HG02642 (cell line): Measurements from ENCODE around the gene ATG2A.

ENCODE experiments used
- ATAC-seq: cut with Tn5 transposase; IDR thresholded peaks from one replicate; pipeline ENCODE4 v1.9.1; 2021; ENCODE audit warnings: mild to moderate bottlenecking; ENCODE audit not compliant: unreplicated experiment, poor library complexity

The ATG2A gene

DNA sequence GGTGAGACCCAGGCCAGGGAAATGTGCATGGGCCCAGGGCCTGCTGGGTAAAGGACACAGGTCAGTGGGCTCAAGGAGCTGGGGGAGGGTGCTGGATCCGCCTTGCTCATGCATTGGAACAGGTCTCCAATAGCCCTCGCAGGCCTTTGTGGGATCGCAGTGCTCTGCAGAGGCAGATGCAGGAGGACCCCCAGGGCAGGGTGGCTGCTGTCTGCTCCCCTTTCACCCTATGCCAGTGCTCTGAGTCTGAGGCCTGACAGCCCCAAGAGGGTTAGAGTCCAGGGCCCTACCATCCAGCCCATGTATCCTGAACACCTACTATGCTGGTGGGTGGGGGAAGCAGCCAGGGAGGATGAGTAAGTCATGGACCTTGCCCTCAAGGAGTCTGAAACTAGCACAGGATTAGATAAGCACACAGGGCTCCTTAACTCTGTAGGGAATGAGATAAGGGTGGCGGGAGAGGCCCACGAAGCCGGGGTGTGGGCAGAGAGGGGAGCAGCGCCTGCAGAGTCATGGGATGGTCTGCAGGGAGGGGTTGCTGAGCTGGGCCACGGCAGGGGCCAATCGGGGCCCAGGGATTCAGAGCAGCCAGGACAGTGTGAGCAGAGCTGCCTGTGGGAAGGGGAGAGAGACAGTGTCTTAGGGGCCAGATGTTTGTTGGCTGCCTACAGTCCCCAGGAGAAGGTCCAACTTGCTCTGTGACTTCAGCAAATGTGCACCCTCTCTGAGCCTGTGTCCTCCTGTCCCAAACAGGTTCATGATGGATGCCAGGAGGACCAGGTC is 28.1 kb downstream of the ATG2A start:
- no peak for ATAC-seq

DNA sequence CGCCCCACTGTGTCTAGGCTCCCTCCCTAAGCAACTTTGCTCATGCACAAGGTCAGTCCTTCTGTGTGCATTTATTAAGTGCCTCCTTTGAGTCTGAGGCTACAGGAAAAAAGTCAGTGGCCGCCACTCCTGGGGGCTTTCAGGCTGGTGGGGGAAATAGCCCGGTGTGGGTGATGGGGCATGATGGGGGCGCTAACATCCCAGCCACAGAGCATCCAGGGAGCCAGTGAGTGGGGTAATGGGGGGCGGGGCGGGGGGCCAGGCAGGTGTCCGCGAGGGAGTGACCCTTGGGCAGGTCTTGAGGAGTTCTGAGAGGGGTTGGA is 28.6 kb downstream of the ATG2A start:
- no peak for ATAC-seq

- peak; percentile 76 for ATAC-seq
Measured at GRCh38 chr11:64887757-64888405, 29.1 kb downstream of the ATG2A start.

- no peak for ATAC-seq
Measured at GRCh38 chr11:64887234-64887756, 29.7 kb downstream of the ATG2A start.

GRCh38 chr11:64885367-64886286 is 31.4 kb downstream of the ATG2A start:
- no peak for ATAC-seq

- ATAC-seq: no peak
Measured at GRCh38 chr11:64884019-64884418, 33.0 kb downstream of the ATG2A start.

DNA sequence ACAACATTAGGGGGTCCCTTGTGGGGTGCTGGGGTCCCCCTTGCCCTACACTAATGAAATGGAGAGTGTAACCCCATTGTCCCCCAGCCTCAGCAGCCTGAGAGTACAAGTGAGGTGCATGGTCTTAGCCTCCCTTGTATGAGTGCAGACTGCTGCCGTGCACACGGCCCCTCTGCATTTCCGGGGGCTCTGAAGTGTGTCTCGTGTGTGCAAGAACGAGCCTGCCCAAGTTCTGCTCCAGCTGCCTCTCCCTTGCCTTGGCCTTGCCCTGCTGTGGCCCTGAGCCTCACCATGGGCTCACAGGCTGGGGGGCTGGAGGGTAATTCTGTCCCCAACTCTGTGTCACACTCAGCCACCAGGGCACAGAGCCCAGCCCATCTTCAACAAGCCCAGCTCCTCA is 33.4 kb downstream of the ATG2A start:
- no peak for ATAC-seq

DNA sequence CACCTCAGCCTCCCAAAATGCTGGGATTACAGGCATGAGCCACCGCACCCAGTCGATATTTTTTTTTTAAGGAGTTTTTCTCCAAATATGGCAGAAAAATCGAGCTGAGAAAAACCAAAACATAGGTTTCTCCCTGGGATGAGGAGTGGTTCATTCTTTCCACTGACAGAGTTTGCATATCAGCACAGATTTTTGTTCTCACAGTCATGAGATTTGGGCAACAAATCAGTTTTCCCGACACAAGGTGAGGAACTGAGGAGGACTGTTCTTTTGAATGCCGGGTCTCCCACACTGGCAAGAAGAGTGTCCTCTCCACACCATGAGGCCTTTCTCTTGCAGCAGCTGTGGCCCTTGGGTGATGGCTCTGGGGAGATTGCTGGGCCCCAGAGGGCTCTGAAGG is 34.8 kb downstream of the ATG2A start:
- ATAC-seq: no peak

- no peak for ATAC-seq
Measured at GRCh38 chr11:64881476-64881875, 35.5 kb downstream of the ATG2A start.

DNA sequence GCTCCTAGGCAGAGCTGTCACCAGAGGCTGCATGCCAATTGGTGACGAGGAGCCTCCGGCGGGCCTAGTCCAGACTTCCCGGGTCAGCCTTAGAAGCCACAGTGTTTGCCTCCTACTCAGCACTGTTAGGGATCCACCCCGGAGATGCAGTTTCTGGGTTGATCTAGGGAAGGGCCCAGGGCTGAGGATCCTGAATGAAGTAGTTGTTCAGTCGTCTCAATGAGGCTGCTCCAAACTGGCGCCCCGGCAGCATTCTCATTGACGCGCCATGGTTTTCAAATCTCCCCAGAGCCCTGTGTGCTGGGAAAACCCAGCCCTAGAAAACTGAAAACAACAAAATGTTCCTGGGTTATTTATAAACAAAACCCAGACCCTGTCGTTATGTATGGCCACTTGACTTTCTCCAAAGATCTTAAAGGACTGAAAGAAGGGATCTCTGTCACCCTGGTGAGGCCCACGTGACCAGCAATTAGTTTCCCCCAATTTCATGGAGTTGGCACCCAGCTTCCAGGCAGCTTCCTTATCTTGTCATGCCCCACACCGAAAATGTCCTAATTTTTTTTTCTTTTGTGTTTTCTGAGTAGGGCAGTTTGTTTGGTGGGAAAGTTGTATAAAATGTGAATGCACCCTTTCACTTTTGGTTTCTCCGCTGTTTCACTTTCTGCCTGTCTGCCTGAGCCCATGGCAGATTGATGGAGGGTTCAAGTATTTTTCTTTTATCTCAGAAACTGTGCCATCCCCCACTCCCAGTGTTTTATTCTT is 36.6 kb downstream of the ATG2A start:
- no peak for ATAC-seq

DNA sequence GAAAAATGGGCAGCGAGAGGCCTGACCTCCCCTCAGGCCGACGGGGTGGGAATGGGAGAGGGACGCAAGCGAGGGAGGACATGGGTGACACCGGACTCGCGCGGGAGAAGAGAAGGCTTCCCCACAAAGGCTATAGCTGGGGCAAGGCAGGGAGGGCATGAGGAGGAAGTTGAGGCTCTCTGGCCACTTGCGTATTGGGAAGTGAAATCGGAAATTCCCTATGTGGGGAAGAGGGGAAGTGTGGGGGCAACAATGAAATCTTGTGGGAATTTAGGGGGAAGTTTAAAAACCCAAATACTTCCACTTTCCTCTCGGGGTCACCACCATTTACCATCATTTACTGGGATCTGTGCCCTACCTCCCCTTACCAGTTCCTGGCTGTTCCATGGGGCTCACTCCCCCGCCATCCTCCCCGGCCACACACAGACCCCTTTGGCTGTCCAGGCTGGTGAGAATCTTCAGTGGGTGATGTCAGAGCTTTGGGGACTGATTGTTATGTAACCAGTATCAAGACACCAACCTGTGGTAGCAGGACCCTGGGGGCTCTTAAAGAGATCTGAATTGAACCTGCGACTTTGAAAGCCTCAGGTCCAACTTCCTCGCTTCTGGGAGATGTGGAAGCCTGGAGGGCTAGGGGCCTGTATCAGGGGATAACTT is 37.6 kb downstream of the ATG2A start:
- ATAC-seq: no peak

DNA sequence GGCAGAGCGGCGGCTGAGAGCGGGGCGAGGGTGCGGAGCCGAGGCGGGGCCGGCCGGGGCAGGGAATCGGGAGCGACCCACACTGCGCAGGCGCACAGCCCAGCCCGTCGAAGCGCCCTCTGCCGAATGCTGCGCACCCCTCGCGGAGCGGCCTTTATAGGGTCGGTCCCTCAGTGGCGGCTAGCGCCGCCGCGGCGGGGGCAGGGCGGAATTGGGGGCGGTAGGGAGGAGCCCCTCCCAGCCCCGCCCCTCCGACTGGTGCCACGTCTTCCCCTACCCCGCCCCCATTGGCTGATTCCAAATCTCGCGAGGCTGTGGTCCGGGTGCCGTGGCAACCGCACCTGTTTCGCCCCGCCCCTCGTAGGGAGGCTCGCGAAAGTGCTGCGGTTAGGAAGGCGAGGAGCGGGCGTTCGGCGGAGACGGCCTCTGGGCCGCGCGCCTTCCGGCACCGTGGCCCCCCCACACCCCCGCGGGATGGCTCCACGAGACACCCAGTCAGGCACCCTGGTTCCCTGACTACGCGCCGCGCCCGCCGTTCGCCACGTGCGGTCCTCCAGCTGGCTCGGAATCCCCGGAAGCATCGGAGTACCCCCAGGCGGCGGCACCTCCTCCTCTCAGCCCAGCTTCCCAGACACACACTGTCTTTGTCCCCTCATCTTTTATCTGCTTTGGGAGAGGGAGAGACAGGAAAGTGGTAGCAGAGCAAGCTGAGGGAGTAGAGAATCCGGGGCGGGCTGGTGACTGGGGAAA is 38.3 kb downstream of the ATG2A start, which contains the start of gene EHD1:
Gene EHD1, minus strand, starts transcription at position 128 of the 750 bp plus-strand sequence. CDS start 157 bp downstream, outside the sequence.
- peak; percentile 80 for ATAC-seq

DNA sequence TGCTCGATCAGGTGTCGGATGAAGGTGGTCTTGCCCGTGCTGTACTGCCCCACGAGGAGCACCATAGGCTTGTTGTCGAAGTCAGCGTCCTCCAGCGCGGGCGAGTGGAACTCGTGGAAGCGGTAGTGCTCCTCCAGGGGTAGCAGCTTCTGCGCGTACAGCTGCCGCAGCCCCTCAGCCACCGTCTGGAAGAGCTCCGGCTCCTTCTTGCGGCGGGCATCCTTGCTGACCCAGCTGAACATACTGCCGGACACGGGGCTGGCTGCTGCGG is 38.9 kb downstream of the ATG2A start:
- ATAC-seq: no peak

- peak; percentile 9 for ATAC-seq
Measured at GRCh38 chr11:64877390-64878222, 39.4 kb downstream of the ATG2A start.

- no peak for ATAC-seq
Measured at GRCh38 chr11:64876835-64877341, 40.1 kb downstream of the ATG2A start.

DNA sequence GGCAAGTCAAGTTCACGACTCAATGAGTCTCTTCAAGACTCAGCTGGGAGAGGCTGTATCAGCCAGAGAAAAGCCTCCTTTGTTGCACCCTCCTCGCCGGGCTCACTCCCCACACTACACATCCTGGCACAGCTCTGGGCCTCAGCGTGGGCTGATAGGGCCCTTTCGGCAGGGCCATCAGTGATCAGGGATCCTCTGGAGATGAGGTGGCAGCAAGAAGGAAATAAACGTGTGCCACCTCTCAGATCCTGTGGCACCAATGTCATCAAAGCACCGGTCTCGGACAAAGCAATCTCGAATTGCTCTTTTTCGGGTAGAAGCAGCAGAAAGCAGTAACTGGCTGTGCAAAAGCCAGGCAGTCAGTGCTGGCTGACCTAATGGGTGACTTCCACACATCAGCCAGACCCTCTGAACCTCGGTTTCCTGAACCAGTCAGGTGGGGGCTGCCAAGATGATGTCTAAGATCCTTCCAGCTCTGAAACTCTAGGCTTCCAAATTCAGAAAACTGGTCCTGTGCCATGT is 40.7 kb downstream of the ATG2A start:
- ATAC-seq: no peak

DNA sequence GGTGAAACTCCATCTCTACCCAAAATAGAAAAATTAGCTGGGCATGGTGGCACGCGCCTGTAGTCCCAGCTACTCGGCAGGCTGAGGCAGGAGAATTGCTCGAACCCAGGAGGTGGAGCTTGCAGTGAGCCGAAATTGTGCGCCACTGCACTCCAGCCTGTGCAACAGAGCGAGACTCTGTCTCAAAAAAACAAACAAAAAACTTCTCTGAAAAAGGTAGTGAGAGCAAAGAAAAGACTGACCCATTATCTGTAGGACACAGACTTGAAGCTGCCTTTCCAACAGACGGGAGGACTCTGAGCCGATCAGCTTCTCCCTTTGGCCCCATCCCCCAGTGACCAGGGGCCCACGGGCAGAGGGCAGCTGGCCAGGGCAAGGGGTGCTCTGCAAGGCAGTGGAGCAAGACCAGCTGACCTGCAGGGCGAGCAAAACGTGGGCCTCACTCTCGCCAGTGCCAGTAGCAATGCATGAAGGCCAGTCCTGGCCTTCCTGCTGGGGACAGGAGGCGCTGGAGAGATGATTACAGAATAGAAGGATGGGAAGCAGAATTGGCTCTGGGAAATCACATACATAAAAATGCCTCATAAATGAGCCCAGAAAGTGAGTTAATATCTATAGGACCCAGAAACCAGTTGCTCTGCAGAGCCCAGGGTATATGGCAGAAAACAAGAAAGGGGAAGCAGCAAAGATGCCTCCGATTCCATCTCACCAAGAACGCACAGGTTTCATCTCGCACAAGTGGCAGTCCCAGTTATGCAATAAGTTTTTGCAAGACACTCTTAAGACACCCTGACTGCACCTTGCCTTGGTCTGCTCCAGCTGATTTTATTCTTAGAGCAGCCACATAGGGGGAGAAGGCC is 41.4 kb downstream of the ATG2A start:
- no peak for ATAC-seq
